Measurements from ENCODE around the gene EFCAB8. TPM values are rescaled to one million over a fixed set of nuclear protein-coding genes. Genes with fewer than 3 reads are reported as not detected.

Gene EFCAB8
- total RNA-seq, 2 donors from 2014 or later: not detected

DNA sequence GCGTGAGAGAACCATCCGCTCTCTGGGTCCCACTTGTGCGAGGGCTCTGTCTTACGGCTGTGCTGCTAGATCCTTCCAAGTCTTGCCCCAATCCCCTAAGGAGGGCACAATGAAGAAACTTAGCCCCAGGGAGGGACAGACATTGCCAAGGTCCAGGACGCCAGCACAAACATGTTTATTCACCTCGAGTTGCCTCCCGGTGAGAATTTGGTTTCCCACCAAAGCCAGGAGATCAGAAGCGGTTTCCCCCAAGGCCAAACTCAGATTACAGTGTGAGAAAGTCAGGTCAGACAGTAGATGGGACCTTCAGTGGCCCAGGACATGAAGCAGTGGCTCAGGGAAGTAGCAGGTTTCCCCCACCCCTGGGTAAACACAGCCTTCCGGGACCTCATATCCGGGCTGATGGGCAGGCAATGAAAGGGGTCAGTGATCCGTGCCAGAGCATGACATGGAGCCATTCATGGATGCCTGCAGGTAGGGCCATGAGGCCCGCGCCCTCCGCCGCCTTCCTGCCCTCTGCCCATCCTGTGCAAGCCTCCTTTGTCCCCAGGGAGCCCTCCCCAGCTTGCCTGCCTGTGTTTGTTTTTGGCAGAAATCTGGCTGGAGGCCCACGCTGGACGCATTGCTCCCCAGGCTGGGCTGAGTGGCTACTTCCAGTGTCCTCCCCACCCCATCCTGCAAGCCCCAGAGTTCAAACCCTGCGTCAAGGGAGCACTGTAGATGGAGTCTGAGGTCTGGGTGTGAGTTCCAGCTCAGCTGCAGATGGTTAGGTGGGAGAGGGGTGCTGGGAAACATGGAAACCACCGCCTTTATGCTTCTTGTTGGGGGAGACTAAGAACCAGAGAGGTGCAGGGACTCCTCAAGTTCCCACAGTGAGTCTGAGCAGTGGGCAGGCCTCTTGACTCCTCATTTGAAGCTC, 150.8 kb downstream of the EFCAB8 start:
- Histone ChIP-seq H3K4me3 (no peak overlapping the region), H3K27me3 (no peaks in the 10 kb centered on the region), H3K27ac (no peak overlapping the region), H3K36me3 (no peaks in the 10 kb centered on the region), H3K9me3 (peaks cover 0 to 7% of the 10 kb centered on the region in 2 donors), H3K4me1 (no peaks in the 10 kb centered on the region)
- TF ChIP-seq, protein P1, sequence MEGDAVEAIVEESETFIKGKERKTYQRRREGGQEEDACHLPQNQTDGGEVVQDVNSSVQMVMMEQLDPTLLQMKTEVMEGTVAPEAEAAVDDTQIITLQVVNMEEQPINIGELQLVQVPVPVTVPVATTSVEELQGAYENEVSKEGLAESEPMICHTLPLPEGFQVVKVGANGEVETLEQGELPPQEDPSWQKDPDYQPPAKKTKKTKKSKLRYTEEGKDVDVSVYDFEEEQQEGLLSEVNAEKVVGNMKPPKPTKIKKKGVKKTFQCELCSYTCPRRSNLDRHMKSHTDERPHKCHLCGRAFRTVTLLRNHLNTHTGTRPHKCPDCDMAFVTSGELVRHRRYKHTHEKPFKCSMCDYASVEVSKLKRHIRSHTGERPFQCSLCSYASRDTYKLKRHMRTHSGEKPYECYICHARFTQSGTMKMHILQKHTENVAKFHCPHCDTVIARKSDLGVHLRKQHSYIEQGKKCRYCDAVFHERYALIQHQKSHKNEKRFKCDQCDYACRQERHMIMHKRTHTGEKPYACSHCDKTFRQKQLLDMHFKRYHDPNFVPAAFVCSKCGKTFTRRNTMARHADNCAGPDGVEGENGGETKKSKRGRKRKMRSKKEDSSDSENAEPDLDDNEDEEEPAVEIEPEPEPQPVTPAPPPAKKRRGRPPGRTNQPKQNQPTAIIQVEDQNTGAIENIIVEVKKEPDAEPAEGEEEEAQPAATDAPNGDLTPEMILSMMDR (IDR thresholded peaks at IDR 0.05): no peak
- no peak for DNase-seq (ENCODE audit: low spot score)

DNA sequence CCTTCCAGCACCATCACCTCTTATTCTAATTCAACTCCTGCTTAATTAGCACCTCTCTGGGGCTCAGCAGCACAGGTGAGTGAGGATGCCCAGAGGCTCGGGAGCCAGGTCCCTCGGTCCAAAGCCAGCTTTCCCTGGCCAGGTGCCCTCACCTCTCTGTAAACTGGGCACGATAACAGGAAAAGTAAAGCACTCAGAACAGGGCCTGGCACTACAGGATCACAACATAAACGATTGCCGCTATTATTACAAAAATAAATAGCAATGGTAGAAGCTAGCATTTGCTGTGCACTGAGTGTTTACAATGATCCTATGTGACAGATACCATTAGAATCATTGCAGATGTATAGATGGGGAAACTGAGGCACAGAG, 151.4 kb downstream of the EFCAB8 start:
- TF ChIP-seq, protein P1 (IDR thresholded peaks at IDR 0.05): no peak
- Histone ChIP-seq H3K4me1 (no peaks in the 10 kb centered on the region), H3K36me3 (no peaks in the 10 kb centered on the region), H3K27ac (no peak overlapping the region), H3K9me3 (peaks cover 0 to 5% of the 10 kb centered on the region in 2 donors), H3K27me3 (no peaks in the 10 kb centered on the region), H3K4me3 (no peak overlapping the region)
- DNase-seq (ENCODE audit: low spot score): no peak

DNA sequence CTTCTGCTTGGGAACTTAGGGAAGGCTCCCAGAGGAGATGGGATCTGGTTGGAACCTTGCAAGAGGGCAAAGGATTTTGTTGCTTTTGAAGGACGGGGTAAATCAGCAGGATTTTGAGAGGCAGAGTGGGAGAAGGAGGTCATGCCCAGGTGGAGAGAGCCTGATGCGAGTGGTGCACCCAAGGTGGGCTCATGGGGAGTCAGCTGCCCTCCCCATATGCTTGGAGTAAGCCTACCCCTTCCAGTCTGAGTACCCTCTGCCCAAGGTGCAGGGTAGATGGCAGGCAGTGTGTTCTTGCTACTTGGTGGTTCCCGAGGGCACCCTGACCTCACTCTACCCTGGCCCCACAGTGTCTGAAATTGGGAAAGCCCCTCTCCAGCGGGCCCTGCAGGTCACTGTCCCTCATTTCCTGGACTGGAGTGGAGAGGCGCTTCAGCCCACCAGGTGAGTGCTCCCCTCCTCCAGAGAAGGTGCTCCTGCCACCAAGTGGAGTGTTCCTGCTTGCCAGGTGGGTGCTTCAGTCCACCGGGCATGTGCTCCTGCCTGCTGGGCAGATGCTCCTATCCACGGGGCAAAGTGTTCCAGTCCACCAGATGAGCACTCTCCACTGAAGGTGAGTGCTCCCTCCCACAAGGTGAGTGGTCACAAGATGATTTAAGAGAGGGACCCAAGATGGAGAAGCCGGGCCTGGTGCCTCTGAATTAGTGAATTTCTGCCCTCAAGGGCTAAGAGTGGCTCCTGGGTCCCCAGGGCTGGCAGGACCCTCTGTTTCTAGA, 152.1 kb downstream of the EFCAB8 start:
- H3K36me3 ChIP-seq: no peaks in the 10 kb centered on the region
- no peak overlapping the region for H3K27ac ChIP-seq
- TF ChIP-seq, protein P1 (IDR thresholded peaks at IDR 0.05): no peak
- no peak for DNase-seq (ENCODE audit: low spot score)
- no peak overlapping the region for H3K4me3 ChIP-seq
- H3K27me3 ChIP-seq: no peaks in the 10 kb centered on the region
- no peaks in the 10 kb centered on the region for H3K4me1 ChIP-seq
- no peaks in the 10 kb centered on the region for H3K9me3 ChIP-seq

Other genes with a start within 250 kb of the EFCAB8 start
- gene C20orf203, start 185.0 kb upstream of the EFCAB8 start, total RNA-seq: not detected
- gene COMMD7, start 115.5 kb upstream of the EFCAB8 start, total RNA-seq: 10 to 100 TPM; 22.2 to 29.3 TPM
- under 1 TPM; 0.24 to 0.44 TPM for gene DNMT3B, start 96.5 kb upstream of the EFCAB8 start, total RNA-seq
- 10 to 100 TPM; 56.0 to 62.8 TPM for gene MAPRE1, start 39.0 kb upstream of the EFCAB8 start, total RNA-seq
- gene SUN5, start 145.5 kb downstream of the EFCAB8 start, total RNA-seq: not detected
- gene BPIFB2, start 148.8 kb downstream of the EFCAB8 start, total RNA-seq: not detected
- not detected for gene BPIFB6, start 172.7 kb downstream of the EFCAB8 start, total RNA-seq
- gene BPIFB3, start 195.0 kb downstream of the EFCAB8 start, total RNA-seq: not detected
- not detected for gene BPIFB4, start 220.7 kb downstream of the EFCAB8 start, total RNA-seq

Data from right atrium auricular region (tissue), 2 donors.